A673 (cell line): Measurements from ENCODE around the gene CACNA1G.

Experiments
- EZH2 ChIP-seq: fragments of 200-600 bp; sonication (generic); IDR thresholded peaks from 2 replicates; pipeline ENCODE4 v1.6.1; 2017; ENCODE audit warnings: borderline replicate concordance, low read depth, mild to moderate bottlenecking, mixed read lengths, antibody characterized with exemption, low read length; ENCODE audit not compliant: poor library complexity, severe bottlenecking
- TF ChIP-seq, protein P1 (sequence below): fragments of 300-800, 200-600 bp; sonication (generic); conservative IDR thresholded peaks from 2 replicates; pipeline ENCODE4 v1.5.1; 2017; ENCODE audit warnings: low read depth, mild to moderate bottlenecking, antibody characterized with exemption, low read length, moderate library complexity, mixed read lengths

DNA sequence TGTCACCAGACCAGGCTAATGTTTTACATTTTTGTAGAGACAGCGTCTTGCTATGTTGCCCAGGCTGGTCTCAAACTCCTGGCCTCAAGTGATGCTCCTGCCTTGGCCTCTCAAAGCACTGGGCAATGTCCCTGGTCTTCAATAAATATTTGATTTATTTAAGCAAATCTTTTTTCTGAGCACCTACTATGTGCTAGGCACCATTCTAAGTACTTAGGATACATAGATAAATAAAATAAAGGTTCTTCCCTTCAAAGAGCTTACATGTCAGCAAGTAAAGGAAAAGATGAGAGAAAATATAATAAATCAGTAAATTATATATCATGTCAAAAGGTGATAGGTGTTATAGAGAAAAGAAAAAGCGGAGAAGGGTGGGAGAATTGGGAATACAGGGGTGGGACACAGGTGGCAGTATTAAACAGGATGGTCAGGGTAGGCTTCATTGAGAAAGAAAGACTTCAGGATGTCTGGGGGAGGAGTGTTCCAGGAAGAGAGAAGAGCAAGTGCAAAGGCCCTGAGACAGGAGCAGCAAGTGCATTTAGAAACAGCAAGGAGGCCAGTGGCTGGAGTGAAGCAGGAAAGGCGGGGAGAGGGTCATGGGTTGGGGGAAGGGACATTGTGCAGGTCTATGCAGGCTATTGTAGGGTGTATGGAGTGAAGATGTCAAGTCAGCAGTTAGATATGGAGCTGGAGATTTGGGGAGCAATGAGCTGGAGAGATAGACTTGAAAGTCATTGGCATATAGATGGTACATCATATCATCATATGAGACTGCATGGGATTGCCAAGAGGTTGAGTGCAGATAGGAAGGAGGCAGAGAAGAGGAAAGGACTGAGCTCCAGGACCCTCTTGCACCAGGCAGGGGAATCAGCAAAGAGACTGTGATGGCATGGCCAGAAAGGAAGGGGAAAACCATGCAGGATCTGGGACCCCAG, 85.5 kb downstream of the CACNA1G start:
- TF ChIP-seq, protein P1, sequence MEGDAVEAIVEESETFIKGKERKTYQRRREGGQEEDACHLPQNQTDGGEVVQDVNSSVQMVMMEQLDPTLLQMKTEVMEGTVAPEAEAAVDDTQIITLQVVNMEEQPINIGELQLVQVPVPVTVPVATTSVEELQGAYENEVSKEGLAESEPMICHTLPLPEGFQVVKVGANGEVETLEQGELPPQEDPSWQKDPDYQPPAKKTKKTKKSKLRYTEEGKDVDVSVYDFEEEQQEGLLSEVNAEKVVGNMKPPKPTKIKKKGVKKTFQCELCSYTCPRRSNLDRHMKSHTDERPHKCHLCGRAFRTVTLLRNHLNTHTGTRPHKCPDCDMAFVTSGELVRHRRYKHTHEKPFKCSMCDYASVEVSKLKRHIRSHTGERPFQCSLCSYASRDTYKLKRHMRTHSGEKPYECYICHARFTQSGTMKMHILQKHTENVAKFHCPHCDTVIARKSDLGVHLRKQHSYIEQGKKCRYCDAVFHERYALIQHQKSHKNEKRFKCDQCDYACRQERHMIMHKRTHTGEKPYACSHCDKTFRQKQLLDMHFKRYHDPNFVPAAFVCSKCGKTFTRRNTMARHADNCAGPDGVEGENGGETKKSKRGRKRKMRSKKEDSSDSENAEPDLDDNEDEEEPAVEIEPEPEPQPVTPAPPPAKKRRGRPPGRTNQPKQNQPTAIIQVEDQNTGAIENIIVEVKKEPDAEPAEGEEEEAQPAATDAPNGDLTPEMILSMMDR, result no peak
- no peak for TF ChIP-seq EZH2
